Endothelial cell of umbilical vein (primary cell): ENCODE measurements around the gene PNLIP. TPM values are rescaled to one million over a fixed set of nuclear protein-coding genes. Genes with fewer than 3 reads are reported as not detected.

Experiments used
- BruUV-seq: library from RNA; stranded (reverse); fragments of 400-500 nt; replicated peaks from 2 replicates; lab custom pipeline; 2021; lab: Mats Ljungman, UMichigan
- CTCF ChIA-PET: fragments of 300-600, 350-600 bp; sonication (Branson Sonifier 250); formaldehyde crosslinking; loops from one replicate; lab custom pipeline; 2021; ENCODE audit warnings: antibody characterized with exemption, inconsistent platforms; lab: Charles Lee
- POLR2A ChIA-PET: fragments of 300-600, 350-600 bp; sonication (Branson Sonifier 250); formaldehyde crosslinking; loops from one replicate; lab custom pipeline; 2021; ENCODE audit warnings: antibody characterized with exemption, inconsistent platforms; lab: Charles Lee
- DNase-seq: peaks from one replicate; pipeline ENCODE4 v3.0.0-alpha.2; 2011; ENCODE audit warnings: low read depth, low spot score
- FAIRE-seq: peaks from 2 replicates; lab custom pipeline; 2011; peaks lifted over from hg19 to GRCh38; lab: Jason Lieb, UNC
- H2AFZ ChIP-seq: 2 replicates; pipeline ENCODE4 v1.6.0; 2012; ENCODE audit warnings: low read depth, low read length, control low read depth, inconsistent platforms
- H3K27ac ChIP-seq: 2 replicates; pipeline ENCODE4 v1.5.1; 2011; ENCODE audit warnings: low read depth, mild to moderate bottlenecking, control low read depth, low read length, moderate library complexity; ENCODE audit not compliant: insufficient read depth
- H3K27me3 ChIP-seq, 2 experiments: 2 replicates each; pipeline versions ENCODE4 v1.6.0 to v1.6.1; 2011; ENCODE audit warnings: low read length in 2 of 2, mixed read lengths in 1 of 2; ENCODE audit not compliant: control insufficient read depth in 2 of 2, insufficient read depth in 2 of 2
- H3K36me3 ChIP-seq, 2 experiments: 2 replicates in 1 of 2; 3 replicates in 1 of 2; pipeline ENCODE4 v1.5.1; 2011; ENCODE audit warnings: low read length in 2 of 2, mild to moderate bottlenecking in 1 of 2, moderate library complexity in 1 of 2; ENCODE audit not compliant: control insufficient read depth in 2 of 2, insufficient read depth in 2 of 2; ENCODE audit errors: extremely low read depth in 1 of 2
- H3K4me1 ChIP-seq: 3 replicates; pipeline ENCODE4 v1.5.1; 2011; ENCODE audit warnings: mild to moderate bottlenecking, low read length; ENCODE audit not compliant: control insufficient read depth, insufficient read depth; ENCODE audit errors: extremely low read depth
- H3K4me2 ChIP-seq: 2 replicates; pipeline ENCODE4 v1.6.1; 2011; ENCODE audit warnings: low read length, control low read depth, mixed read lengths; ENCODE audit not compliant: insufficient read depth
- H3K4me3 ChIP-seq, 3 experiments: fragments of 200-600 bp in 1 of 3; sonication (generic), shearing (Covaris generic) in 1 of 3; replicated peaks in 1 of 3; 2 replicates each; pipeline ENCODE4 v1.5.1; 2011 to 2016; ENCODE audit warnings: control low read depth in 3 of 3, low read length in 3 of 3, mild to moderate bottlenecking in 2 of 3, inconsistent platforms in 1 of 3, low read depth in 1 of 3, moderate library complexity in 1 of 3; ENCODE audit not compliant: insufficient read depth in 1 of 3
- H3K79me2 ChIP-seq: 2 replicates; pipeline ENCODE4 v1.6.0; 2012; ENCODE audit warnings: low read length, inconsistent platforms; ENCODE audit not compliant: control insufficient read depth, insufficient read depth
- H3K9ac ChIP-seq: replicated peaks from 2 replicates; pipeline ENCODE3; 2011; ENCODE audit warnings: low read length, control low read depth; ENCODE audit not compliant: insufficient read depth; ENCODE audit errors: extremely low read depth
- H3K9me1 ChIP-seq: replicated peaks from 3 replicates; pipeline ENCODE4 v1.6.0; 2011; ENCODE audit warnings: mild to moderate bottlenecking, low read length; ENCODE audit not compliant: control insufficient read depth, insufficient read depth; ENCODE audit errors: extremely low read depth
- H3K9me3 ChIP-seq: replicated peaks from 2 replicates; pipeline ENCODE4 v1.5.1; 2012; ENCODE audit warnings: low read length, inconsistent platforms; ENCODE audit not compliant: control insufficient read depth, insufficient read depth
- H4K20me1 ChIP-seq: replicated peaks from 2 replicates; pipeline ENCODE3; 2011; ENCODE audit warnings: mild to moderate bottlenecking, low read length; ENCODE audit not compliant: control insufficient read depth, insufficient read depth; ENCODE audit errors: extremely low read depth
- EZH2 ChIP-seq: IDR thresholded peaks from 2 replicates; pipeline ENCODE4 v1.6.1; 2012; ENCODE audit warnings: borderline replicate concordance, low read depth, mild to moderate bottlenecking, moderate library complexity, low read length, inconsistent platforms; ENCODE audit not compliant: severe bottlenecking
- FOS ChIP-seq: IDR thresholded peaks from 2 replicates; pipeline ENCODE4 v1.6.1; 2011; ENCODE audit warnings: mild to moderate bottlenecking, low read length, moderate library complexity, borderline replicate concordance; ENCODE audit not compliant: insufficient read depth
- GATA2 ChIP-seq: IDR thresholded peaks from 2 replicates; pipeline ENCODE4 v1.7.0; 2011; ENCODE audit warnings: low read depth, mild to moderate bottlenecking, moderate library complexity, mixed read lengths, low read length; ENCODE audit not compliant: insufficient read length, insufficient read depth
- JUN ChIP-seq: IDR thresholded peaks from 2 replicates; pipeline ENCODE4 v1.6.1; 2011; ENCODE audit warnings: borderline replicate concordance, low read depth; ENCODE audit not compliant: insufficient read length, insufficient read depth
- MYC ChIP-seq: IDR thresholded peaks from one replicate; pipeline ENCODE4 v1.6.1; 2011; ENCODE audit warnings: mild to moderate bottlenecking, low read depth, low read length
- POLR2A ChIP-seq: IDR thresholded peaks from 2 replicates; pipeline ENCODE4 v1.6.1; 2012; ENCODE audit warnings: low read depth, mild to moderate bottlenecking, control low read depth, low read length
- POLR2AphosphoS5 ChIP-seq: IDR thresholded peaks from 2 replicates; pipeline ENCODE4 v1.6.1; 2012; ENCODE audit warnings: low read depth, mild to moderate bottlenecking, control low read depth, low read length, moderate library complexity; ENCODE audit not compliant: insufficient read depth
- dilution Hi-C: fragments of 300-500 bp; cut with MboI; formaldehyde crosslinking; loops from one replicate; pipeline ENCODE4 v1.15.0; 2019; ENCODE audit warnings: low sequenced_read_pairs; ENCODE audit not compliant: extremely low pct_ligation_motif_present
- intact Hi-C: fragments of 100-400 bp; cut with micrococcal nuclease; formaldehyde crosslinking; loops from one replicate; pipeline ENCODE4 v1.10.0; 2022
- polyA plus RNA-seq, 4 experiments: library from polyadenylated mRNA; depleted of rRNA in 3 of 4; stranded (reverse) in 3 of 4; unstranded in 1 of 4; fragments of >200 nt; gene quantifications; 2 replicates each; pipeline versions ENCODE4 v1.2.1 to v1.2.3, GENCODE V29; 2011 to 2012; ENCODE audit warnings: missing spikeins in 1 of 4
- total RNA-seq: library from RNA; stranded (reverse); gene quantifications from 2 replicates; pipeline ENCODE4 v1.2.3, GENCODE V29; 2021
- TF ChIP-seq, protein P1 (sequence below), 2 donors: IDR thresholded peaks; 1 replicate in 1 of 2; 2 replicates in 1 of 2; pipeline ENCODE4 v1.5.1; 2011; ENCODE audit warnings: low read length in 2 of 2, mild to moderate bottlenecking in 2 of 2, moderate library complexity in 2 of 2, control low read depth in 1 of 2, inconsistent platforms in 1 of 2, low read depth in 1 of 2; ENCODE audit not compliant: insufficient read depth in 1 of 2; ENCODE audit errors: extremely low read depth in 1 of 2
- TF ChIP-seq, protein P2 (sequence below): IDR thresholded peaks from 2 replicates; pipeline ENCODE4 v1.6.1; 2011; ENCODE audit not compliant: insufficient read depth, insufficient read length

Gene PNLIP
- total and polyA plus RNA-seq, 2 donors (not counting 3 experiments of a cell fraction or from before 2014, with no cell fraction given), result not detected

DNA sequence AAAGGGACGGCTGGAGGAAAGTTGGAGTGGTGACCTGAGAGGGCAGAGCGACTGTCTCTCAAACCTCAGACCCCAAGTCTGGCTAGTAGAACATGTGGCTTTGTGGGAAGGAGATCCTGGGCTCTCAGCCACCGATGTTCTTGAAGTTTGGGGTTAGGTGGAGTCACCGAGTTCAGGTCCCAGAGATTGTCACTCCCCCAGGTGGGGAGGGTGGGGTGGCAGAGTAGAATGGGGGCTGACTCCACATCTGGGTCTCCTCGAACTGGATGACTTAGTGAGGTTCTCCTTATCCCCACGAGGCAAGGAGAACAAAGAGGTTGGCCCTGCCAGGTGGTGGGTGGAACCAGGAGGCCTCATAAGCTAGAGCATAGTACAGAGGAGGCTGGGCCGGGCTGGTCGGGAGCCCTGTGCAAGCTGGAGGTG, 60.3 kb downstream of the PNLIP start:
- Histone ChIP-seq H2AFZ (no peak overlapping the region), H3K27me3 (no peaks in the 10 kb centered on the region), H3K9me3 (no peaks in the 10 kb centered on the region), H3K9me1 (no peaks in the 10 kb centered on the region), H4K20me1 (no peaks in the 10 kb centered on the region), H3K79me2 (no peaks in the 10 kb centered on the region), H3K4me1 (no peaks in the 10 kb centered on the region), H3K27ac (no peak overlapping the region), H3K36me3 (no peaks in the 10 kb centered on the region), H3K4me3 (no peak overlapping the region), H3K4me2 (no peak overlapping the region), H3K9ac (no peak overlapping the region)
- BruUV-seq, result no TSS peak
- no peak for DNase-seq
- intact Hi-C loops, result no loop called here
- ChIA-PET CTCF (no interaction called here), POLR2A (no interaction called here)
- TF ChIP-seq JUN (no peak), MYC (no peak), POLR2A (no peak), POLR2AphosphoS5 (no peak), EZH2 (no peak), GATA2 (no peak), FOS (no peak)
- TF ChIP-seq, protein P1, sequence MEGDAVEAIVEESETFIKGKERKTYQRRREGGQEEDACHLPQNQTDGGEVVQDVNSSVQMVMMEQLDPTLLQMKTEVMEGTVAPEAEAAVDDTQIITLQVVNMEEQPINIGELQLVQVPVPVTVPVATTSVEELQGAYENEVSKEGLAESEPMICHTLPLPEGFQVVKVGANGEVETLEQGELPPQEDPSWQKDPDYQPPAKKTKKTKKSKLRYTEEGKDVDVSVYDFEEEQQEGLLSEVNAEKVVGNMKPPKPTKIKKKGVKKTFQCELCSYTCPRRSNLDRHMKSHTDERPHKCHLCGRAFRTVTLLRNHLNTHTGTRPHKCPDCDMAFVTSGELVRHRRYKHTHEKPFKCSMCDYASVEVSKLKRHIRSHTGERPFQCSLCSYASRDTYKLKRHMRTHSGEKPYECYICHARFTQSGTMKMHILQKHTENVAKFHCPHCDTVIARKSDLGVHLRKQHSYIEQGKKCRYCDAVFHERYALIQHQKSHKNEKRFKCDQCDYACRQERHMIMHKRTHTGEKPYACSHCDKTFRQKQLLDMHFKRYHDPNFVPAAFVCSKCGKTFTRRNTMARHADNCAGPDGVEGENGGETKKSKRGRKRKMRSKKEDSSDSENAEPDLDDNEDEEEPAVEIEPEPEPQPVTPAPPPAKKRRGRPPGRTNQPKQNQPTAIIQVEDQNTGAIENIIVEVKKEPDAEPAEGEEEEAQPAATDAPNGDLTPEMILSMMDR (IDR thresholded peaks at IDR 0.05; ENCODE audit: extremely low read depth in 1 of 2, insufficient read depth in 1 of 2, low read depth in 1 of 2, low read length in 2 of 2), result no peak
- TF ChIP-seq, protein P2, sequence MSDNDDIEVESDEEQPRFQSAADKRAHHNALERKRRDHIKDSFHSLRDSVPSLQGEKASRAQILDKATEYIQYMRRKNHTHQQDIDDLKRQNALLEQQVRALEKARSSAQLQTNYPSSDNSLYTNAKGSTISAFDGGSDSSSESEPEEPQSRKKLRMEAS, result no peak
- dilution Hi-C loops, result no loop called here
- no peak for FAIRE-seq
